ENCODE results near the gene TEFM. TPM values are rescaled to one million over a fixed set of nuclear protein-coding genes. Genes with fewer than 3 reads are reported as not detected.

Gene TEFM
- total RNA-seq, 1 experiment from 2014 or later, result 18.6 TPM

GRCh38 chr17:30929081-30929633 is 23.1 kb upstream of the TEFM start:
- TF ChIP-seq CTCF (IDR thresholded peaks at IDR 0.05; ENCODE audit: unreplicated experiment), result no peak
- no TSS peak for BruUV-seq (replicated peaks)
- Mint-ChIP-seq H3K27me3 (ENCODE audit: unreplicated experiment) (peaks cover 38% of the 10 kb centered on the region), H3K9me3 (ENCODE audit: low read depth, unreplicated experiment) (no peaks in the 10 kb centered on the region), H3K4me3 (ENCODE audit: low read depth, unreplicated experiment) (no peak overlapping the region), H3K36me3 (ENCODE audit: insufficient read depth, unreplicated experiment) (no peaks in the 10 kb centered on the region), H3K27ac (ENCODE audit: unreplicated experiment) (no peak overlapping the region), H3K4me1 (ENCODE audit: low read depth, unreplicated experiment) (no peaks in the 10 kb centered on the region)
- DNase-seq, result no peak
- intact Hi-C loops (cut with micrococcal nuclease; ENCODE audit: unreplicated experiment), result no loop called here
- CTCF ChIA-PET, result no interaction called here

GRCh38 chr17:30928584-30928983 is 22.5 kb upstream of the TEFM start:
- no TSS peak for BruUV-seq (replicated peaks)
- Mint-ChIP-seq H3K27ac (ENCODE audit: unreplicated experiment) (no peak overlapping the region), H3K4me1 (ENCODE audit: low read depth, unreplicated experiment) (no peaks in the 10 kb centered on the region), H3K4me3 (ENCODE audit: low read depth, unreplicated experiment) (no peak overlapping the region), H3K36me3 (ENCODE audit: insufficient read depth, unreplicated experiment) (no peaks in the 10 kb centered on the region), H3K9me3 (ENCODE audit: low read depth, unreplicated experiment) (no peaks in the 10 kb centered on the region), H3K27me3 (ENCODE audit: unreplicated experiment) (peaks cover 32% of the 10 kb centered on the region)
- CTCF ChIA-PET, result interaction anchor here (0.6 to 0.7 kb wide), 2 partner anchors 11 to 120 kb away, joined by 3 to 5 read pairs; no protein-coding TSS in a partner anchor
- intact Hi-C loops (cut with micrococcal nuclease; ENCODE audit: unreplicated experiment), result no loop called here
- DNase-seq, result no peak
- TF ChIP-seq CTCF (IDR thresholded peaks at IDR 0.05; ENCODE audit: unreplicated experiment), result no peak

GRCh38 chr17:30927756-30928155 is 21.7 kb upstream of the TEFM start:
- CTCF ChIA-PET, result interaction anchor here (0.6 to 0.7 kb wide), 2 partner anchors 12 to 121 kb away, joined by 3 to 5 read pairs; no protein-coding TSS in a partner anchor
- BruUV-seq (replicated peaks), result no TSS peak
- DNase-seq, result no peak
- Mint-ChIP-seq H3K4me1 (ENCODE audit: low read depth, unreplicated experiment) (no peaks in the 10 kb centered on the region), H3K27me3 (ENCODE audit: unreplicated experiment) (peaks cover 36% of the 10 kb centered on the region), H3K4me3 (ENCODE audit: low read depth, unreplicated experiment) (no peak overlapping the region), H3K9me3 (ENCODE audit: low read depth, unreplicated experiment) (no peaks in the 10 kb centered on the region), H3K27ac (ENCODE audit: unreplicated experiment) (no peak overlapping the region), H3K36me3 (ENCODE audit: insufficient read depth, unreplicated experiment) (no peaks in the 10 kb centered on the region)
- no peak for TF ChIP-seq CTCF (IDR thresholded peaks at IDR 0.05; ENCODE audit: unreplicated experiment)
- intact Hi-C loops (cut with micrococcal nuclease; ENCODE audit: unreplicated experiment), result no loop called here

- CTCF ChIA-PET, result no interaction called here
- TF ChIP-seq CTCF (IDR thresholded peaks at IDR 0.05; ENCODE audit: unreplicated experiment), result no peak
- intact Hi-C loops (cut with micrococcal nuclease; ENCODE audit: unreplicated experiment), result no loop called here
- Mint-ChIP-seq H3K4me3 (ENCODE audit: low read depth, unreplicated experiment) (no peak overlapping the region), H3K9me3 (ENCODE audit: low read depth, unreplicated experiment) (no peaks in the 10 kb centered on the region), H3K36me3 (ENCODE audit: insufficient read depth, unreplicated experiment) (peaks cover 2% of the 10 kb centered on the region), H3K27me3 (ENCODE audit: unreplicated experiment) (peaks cover 48% of the 10 kb centered on the region), H3K4me1 (ENCODE audit: low read depth, unreplicated experiment) (no peaks in the 10 kb centered on the region), H3K27ac (ENCODE audit: unreplicated experiment) (no peak overlapping the region)
- no peak for DNase-seq
- no TSS peak for BruUV-seq (replicated peaks)
These were observed 20.5 kb upstream of the TEFM start for GRCh38 chr17:30926516-30926915.

Data from Calu3 (cell line).